ENCODE measurements around the gene FBXO45. TPM values are rescaled to one million over a fixed set of nuclear protein-coding genes. Genes with fewer than 3 reads are reported as not detected.
"Not testable (repeated sequence)": the region's sequence is repeated elsewhere in the genome, so short reads cannot be mapped to it uniquely, and the experiment has no call there.

The FBXO45 gene
- total RNA-seq, 1 experiment from 2014 or later, result 16.0 TPM

DNA sequence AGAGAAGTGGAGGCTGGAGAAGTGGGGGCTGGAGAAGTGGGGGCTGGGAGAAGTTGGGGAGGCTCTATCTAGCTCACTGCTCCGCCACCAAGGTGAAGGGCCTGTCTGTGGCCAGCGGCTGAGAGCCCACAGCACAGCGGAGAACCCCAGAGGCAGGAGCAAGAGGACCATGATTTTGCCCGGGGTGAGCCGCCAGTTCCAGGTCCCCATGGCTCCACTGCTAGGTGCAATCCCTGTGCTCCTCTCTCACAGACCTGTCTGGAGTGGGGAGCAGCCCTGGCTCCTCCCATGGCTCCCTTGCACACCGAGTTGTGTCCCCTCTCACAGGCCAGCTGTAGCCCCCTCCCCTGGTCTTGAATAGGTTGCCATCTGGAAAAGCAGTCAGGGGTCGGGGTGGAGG, 66.4 kb downstream of the FBXO45 start:
- ChIA-PET CTCF (no interaction called here), POLR2A (interaction anchor here (1.3 kb wide), 1 partner anchor 16 kb away, joined by 3 read pairs; no protein-coding TSS in a partner anchor)
- TF ChIP-seq, protein P1, sequence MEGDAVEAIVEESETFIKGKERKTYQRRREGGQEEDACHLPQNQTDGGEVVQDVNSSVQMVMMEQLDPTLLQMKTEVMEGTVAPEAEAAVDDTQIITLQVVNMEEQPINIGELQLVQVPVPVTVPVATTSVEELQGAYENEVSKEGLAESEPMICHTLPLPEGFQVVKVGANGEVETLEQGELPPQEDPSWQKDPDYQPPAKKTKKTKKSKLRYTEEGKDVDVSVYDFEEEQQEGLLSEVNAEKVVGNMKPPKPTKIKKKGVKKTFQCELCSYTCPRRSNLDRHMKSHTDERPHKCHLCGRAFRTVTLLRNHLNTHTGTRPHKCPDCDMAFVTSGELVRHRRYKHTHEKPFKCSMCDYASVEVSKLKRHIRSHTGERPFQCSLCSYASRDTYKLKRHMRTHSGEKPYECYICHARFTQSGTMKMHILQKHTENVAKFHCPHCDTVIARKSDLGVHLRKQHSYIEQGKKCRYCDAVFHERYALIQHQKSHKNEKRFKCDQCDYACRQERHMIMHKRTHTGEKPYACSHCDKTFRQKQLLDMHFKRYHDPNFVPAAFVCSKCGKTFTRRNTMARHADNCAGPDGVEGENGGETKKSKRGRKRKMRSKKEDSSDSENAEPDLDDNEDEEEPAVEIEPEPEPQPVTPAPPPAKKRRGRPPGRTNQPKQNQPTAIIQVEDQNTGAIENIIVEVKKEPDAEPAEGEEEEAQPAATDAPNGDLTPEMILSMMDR (IDR thresholded peaks at IDR 0.05; ENCODE audit: unreplicated experiment), result no peak
- no peak for DNase-seq (ENCODE audit: unreplicated experiment)
- no peaks in the 10 kb centered on the region for H3K27me3 Mint-ChIP-seq (ENCODE audit: insufficient read depth, unreplicated experiment)
- no peaks in the 10 kb centered on the region for H3K36me3 Mint-ChIP-seq (ENCODE audit: insufficient read depth, unreplicated experiment)
- H3K4me3 Mint-ChIP-seq (ENCODE audit: unreplicated experiment), result no peak overlapping the region
- H3K27ac Mint-ChIP-seq (ENCODE audit: low read depth, unreplicated experiment), result no peak overlapping the region
- H3K4me1 Mint-ChIP-seq (ENCODE audit: insufficient read depth, unreplicated experiment), result peaks cover 8% of the 10 kb centered on the region
- no TSS peak for BruUV-seq (replicated peaks)
- intact Hi-C loops (cut with micrococcal nuclease), result no loop called here
- no peaks in the 10 kb centered on the region for H3K9me3 Mint-ChIP-seq (ENCODE audit: unreplicated experiment)

DNA sequence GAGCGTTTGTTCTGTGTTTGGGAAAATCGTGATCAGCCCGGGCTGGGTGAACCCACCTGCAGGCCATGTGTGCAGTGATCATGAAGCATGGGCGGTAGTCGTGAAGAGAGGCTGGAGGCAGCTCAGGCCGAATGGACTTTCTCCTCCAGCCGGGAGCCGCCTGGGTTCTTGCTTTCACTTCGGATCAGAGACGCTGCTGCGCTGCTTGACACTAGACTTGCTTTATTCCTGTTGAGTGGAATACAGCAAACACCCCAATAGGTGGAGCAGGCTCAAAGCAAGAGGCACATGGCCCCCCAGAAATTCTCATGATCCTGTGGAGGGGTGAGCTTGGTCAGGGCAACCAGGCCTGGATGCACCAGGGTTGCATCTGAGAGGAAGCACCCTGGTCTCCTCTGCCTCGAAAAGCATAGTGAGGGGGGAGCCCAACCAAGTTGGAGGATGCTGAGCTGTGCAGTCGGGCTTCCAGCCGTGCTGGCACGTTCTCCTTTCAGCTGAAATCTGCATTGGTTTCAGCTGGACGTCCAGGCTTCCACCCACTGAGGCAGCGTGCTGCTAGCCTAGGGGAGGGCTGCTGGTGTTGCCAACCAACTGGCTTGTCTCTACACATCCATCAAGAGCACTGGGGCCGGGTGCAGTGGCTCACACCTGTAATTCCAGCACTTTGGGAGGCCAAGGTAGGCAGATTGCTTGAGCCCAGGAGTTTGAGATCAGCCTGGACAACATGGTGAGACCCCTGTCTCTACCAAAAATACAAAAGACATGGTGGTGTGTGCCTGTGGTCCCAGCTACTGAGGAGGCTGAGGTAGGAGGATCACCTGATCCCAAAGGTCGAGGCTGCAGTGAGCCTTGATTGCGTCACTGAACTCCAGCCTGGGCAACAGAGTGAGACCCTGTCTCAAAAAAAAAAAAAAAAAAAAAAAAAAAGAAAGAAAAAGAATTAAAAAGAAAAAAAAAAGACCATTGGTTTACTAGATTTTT, 68.2 kb downstream of the FBXO45 start:
- H3K4me3 Mint-ChIP-seq (ENCODE audit: unreplicated experiment), result no peak overlapping the region
- intact Hi-C loops (cut with micrococcal nuclease), result no loop called here
- CTCF ChIA-PET, result interaction anchor here (0.5 to 1.1 kb wide), 2 partner anchors 46 to 368 kb away, joined by 3 to 5 read pairs; no protein-coding TSS in a partner anchor
- H3K4me1 Mint-ChIP-seq (ENCODE audit: insufficient read depth, unreplicated experiment), result peaks cover 5% of the 10 kb centered on the region
- TF ChIP-seq, protein P1 (IDR thresholded peaks at IDR 0.05; ENCODE audit: unreplicated experiment), result no peak
- no peaks in the 10 kb centered on the region for H3K9me3 Mint-ChIP-seq (ENCODE audit: unreplicated experiment)
- no peaks in the 10 kb centered on the region for H3K36me3 Mint-ChIP-seq (ENCODE audit: insufficient read depth, unreplicated experiment)
- POLR2A ChIA-PET, result no interaction called here
- no peak overlapping the region for H3K27ac Mint-ChIP-seq (ENCODE audit: low read depth, unreplicated experiment)
- BruUV-seq (replicated peaks), result no TSS peak
- no peak for DNase-seq (ENCODE audit: unreplicated experiment)
- no peaks in the 10 kb centered on the region for H3K27me3 Mint-ChIP-seq (ENCODE audit: insufficient read depth, unreplicated experiment)

DNA sequence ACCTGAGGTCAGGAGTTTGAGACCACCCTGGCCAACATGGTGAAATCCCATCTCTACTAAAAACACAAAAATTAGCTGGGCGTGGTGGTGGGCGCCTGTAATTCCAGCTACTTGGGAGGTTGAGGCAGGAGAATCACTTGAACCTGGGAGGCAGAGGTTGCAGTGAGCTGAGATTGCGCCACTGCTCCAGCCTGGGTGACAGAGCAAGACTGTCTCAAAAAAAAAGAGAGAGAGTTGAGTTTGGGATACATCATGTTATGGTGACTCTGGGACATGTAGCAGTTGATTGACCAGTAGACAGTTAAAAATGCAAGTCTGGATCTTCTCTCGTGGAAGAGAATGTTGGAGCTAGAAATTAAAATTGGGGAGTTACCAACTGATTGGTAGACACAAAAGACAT, 69.5 kb downstream of the FBXO45 start:
- H3K27me3 Mint-ChIP-seq (ENCODE audit: insufficient read depth, unreplicated experiment); H3K27ac Mint-ChIP-seq (ENCODE audit: low read depth, unreplicated experiment); H3K4me1 Mint-ChIP-seq (ENCODE audit: insufficient read depth, unreplicated experiment); H3K36me3 Mint-ChIP-seq (ENCODE audit: insufficient read depth, unreplicated experiment); BruUV-seq (replicated peaks); DNase-seq (ENCODE audit: unreplicated experiment); H3K4me3 Mint-ChIP-seq (ENCODE audit: unreplicated experiment); H3K9me3 Mint-ChIP-seq (ENCODE audit: unreplicated experiment); intact Hi-C loops (cut with micrococcal nuclease): not testable (repeated sequence)
- CTCF ChIA-PET, result interaction anchor here (0.6 kb wide), 2 partner anchors 13 to 339 kb away, joined by 3 read pairs; no protein-coding TSS in a partner anchor
- POLR2A ChIA-PET, result interaction anchor here (0.5 kb wide), 1 partner anchor 13 kb away, joined by 4 read pairs; no protein-coding TSS in a partner anchor

Other genes with a start within 250 kb of the FBXO45 start
- gene TM4SF19, start 230.3 kb upstream of the FBXO45 start, total RNA-seq (2022), result 2.4 and 7.3 TPM in 2 replicates
- 64.7 and 71.6 TPM in 2 replicates for gene UBXN7, start 136.2 kb upstream of the FBXO45 start, total RNA-seq (2022)
- gene RNF168, start 64.9 kb upstream of the FBXO45 start, total RNA-seq (2022), result 25.0 and 27.0 TPM in 2 replicates
- not detected in 2 replicates for gene SMCO1, start 53.3 kb upstream of the FBXO45 start, total RNA-seq (2022)
- gene WDR53, start 106 bp upstream of the FBXO45 start, total RNA-seq (2022), result 14.4 and 18.8 TPM in 2 replicates
- not detected in 2 replicates for gene NRROS, start 71.0 kb downstream of the FBXO45 start, total RNA-seq (2022)
- gene CEP19, start 143.6 kb downstream of the FBXO45 start, total RNA-seq (2022), result 1.8 and 3.2 TPM in 2 replicates
- 20.8 and 23.2 TPM in 2 replicates for gene PIGX, start 143.7 kb downstream of the FBXO45 start, total RNA-seq (2022)
- 119 and 126 TPM in 2 replicates for gene PAK2, start 171.2 kb downstream of the FBXO45 start, total RNA-seq (2022)